Activated CD4-positive, alpha-beta T cell treated with anti-CD3 and anti-CD28 coated beads, Interleukin-2, amount 10 ng/mL, durations not matched to agents 24 days and 14 days (primary cell): ENCODE measurements around the gene URB1. TPM values are rescaled to one million over a fixed set of nuclear protein-coding genes. Genes with fewer than 3 reads are reported as not detected.

Experiments
- DNase-seq: peaks from one replicate; pipeline ENCODE4 v3.0.0; 2022
- H3K27ac Mint-ChIP-seq: one replicate; pipeline ENCODE4 v1.8.0; 2022; ENCODE audit warnings: mild to moderate bottlenecking, mixed read lengths
- H3K27me3 Mint-ChIP-seq: one replicate; pipeline ENCODE4 v1.8.0; 2022; ENCODE audit warnings: mixed read lengths
- H3K36me3 Mint-ChIP-seq: one replicate; pipeline ENCODE4 v1.8.0; 2022; ENCODE audit warnings: low read depth, mild to moderate bottlenecking, mixed read lengths
- H3K4me1 Mint-ChIP-seq: one replicate; pipeline ENCODE4 v1.8.0; 2021; ENCODE audit warnings: mixed read lengths
- H3K4me3 Mint-ChIP-seq: one replicate; pipeline ENCODE4 v1.8.0; 2022; ENCODE audit warnings: mild to moderate bottlenecking, moderate library complexity, mixed read lengths
- H3K9me3 Mint-ChIP-seq: one replicate; pipeline ENCODE4 v1.8.0; 2021; ENCODE audit warnings: mixed read lengths
- intact Hi-C: fragments of 100-400 bp; cut with micrococcal nuclease; formaldehyde crosslinking; loops from one replicate; pipeline ENCODE4 v1.15.1; 2023
- total RNA-seq: library from RNA; stranded (reverse); gene quantifications from 2 replicates; pipeline ENCODE4 v1.2.3, GENCODE V29; 2022

Gene URB1
- total RNA-seq, 1 donor from 2014 or later, result 41.7 TPM

GRCh38 chr21:32352526-32352925 lies 40.3 kb downstream of the URB1 start:
- no peak overlapping the region for H3K4me3 Mint-ChIP-seq
- no peaks in the 10 kb centered on the region for H3K27me3 Mint-ChIP-seq
- H3K36me3 Mint-ChIP-seq, result peaks cover 77% of the 10 kb centered on the region
- intact Hi-C loops, result no loop called here
- no peaks in the 10 kb centered on the region for H3K9me3 Mint-ChIP-seq
- no peak overlapping the region for H3K27ac Mint-ChIP-seq
- no peak for DNase-seq
- no peaks in the 10 kb centered on the region for H3K4me1 Mint-ChIP-seq

GRCh38 chr21:32351428-32351827 lies 41.4 kb downstream of the URB1 start:
- no peaks in the 10 kb centered on the region for H3K4me1 Mint-ChIP-seq
- peaks cover 78% of the 10 kb centered on the region for H3K36me3 Mint-ChIP-seq
- H3K9me3 Mint-ChIP-seq, result no peaks in the 10 kb centered on the region
- H3K27ac Mint-ChIP-seq, result no peak overlapping the region
- intact Hi-C loops, result no loop called here
- H3K4me3 Mint-ChIP-seq, result no peak overlapping the region
- no peak for DNase-seq
- no peaks in the 10 kb centered on the region for H3K27me3 Mint-ChIP-seq

- H3K9me3 Mint-ChIP-seq, result no peaks in the 10 kb centered on the region
- H3K4me3 Mint-ChIP-seq, result no peak overlapping the region
- no peak for DNase-seq
- H3K27me3 Mint-ChIP-seq, result no peaks in the 10 kb centered on the region
- H3K4me1 Mint-ChIP-seq, result no peaks in the 10 kb centered on the region
- H3K36me3 Mint-ChIP-seq, result peaks cover 80% of the 10 kb centered on the region
- intact Hi-C loops, result no loop called here
- no peak overlapping the region for H3K27ac Mint-ChIP-seq
Measured at GRCh38 chr21:32350981-32351380, 41.8 kb downstream of the URB1 start.

- Mint-ChIP-seq H3K36me3 (peaks cover 82% of the 10 kb centered on the region), H3K9me3 (no peaks in the 10 kb centered on the region), H3K27ac (no peak overlapping the region), H3K4me3 (no peak overlapping the region), H3K4me1 (no peaks in the 10 kb centered on the region), H3K27me3 (no peaks in the 10 kb centered on the region)
- no peak for DNase-seq
- intact Hi-C loops, result no loop called here
Measured at GRCh38 chr21:32350211-32350980, 42.4 kb downstream of the URB1 start.

GRCh38 chr21:32349333-32349944 lies 43.4 kb downstream of the URB1 start:
- no peak for DNase-seq
- Mint-ChIP-seq H3K4me1 (no peaks in the 10 kb centered on the region), H3K27me3 (no peaks in the 10 kb centered on the region), H3K4me3 (no peak overlapping the region), H3K9me3 (peaks cover 9% of the 10 kb centered on the region), H3K36me3 (peaks cover 82% of the 10 kb centered on the region), H3K27ac (no peak overlapping the region)
- intact Hi-C loops, result no loop called here

- H3K36me3 Mint-ChIP-seq, result peaks cover 84% of the 10 kb centered on the region
- intact Hi-C loops, result no loop called here
- no peak for DNase-seq
- no peaks in the 10 kb centered on the region for H3K27me3 Mint-ChIP-seq
- H3K4me1 Mint-ChIP-seq, result no peaks in the 10 kb centered on the region
- peaks cover 12% of the 10 kb centered on the region for H3K9me3 Mint-ChIP-seq
- H3K27ac Mint-ChIP-seq, result no peak overlapping the region
- H3K4me3 Mint-ChIP-seq, result no peak overlapping the region
Measured at GRCh38 chr21:32348604-32349332, 44.0 kb downstream of the URB1 start.

- intact Hi-C loops, result no loop called here
- Mint-ChIP-seq H3K27me3 (no peaks in the 10 kb centered on the region), H3K27ac (no peak overlapping the region), H3K9me3 (peaks cover 12% of the 10 kb centered on the region), H3K36me3 (peaks cover 84% of the 10 kb centered on the region), H3K4me1 (no peaks in the 10 kb centered on the region), H3K4me3 (no peak overlapping the region)
- DNase-seq, result no peak
Measured at GRCh38 chr21:32347977-32348376, 44.8 kb downstream of the URB1 start.

GRCh38 chr21:32347351-32347750 lies 45.5 kb downstream of the URB1 start:
- no peak overlapping the region for H3K4me3 Mint-ChIP-seq
- H3K9me3 Mint-ChIP-seq, result peaks cover 12% of the 10 kb centered on the region

GRCh38 chr21:32346951-32347350 lies 45.9 kb downstream of the URB1 start:
- Mint-ChIP-seq H3K9me3 (peaks cover 12% of the 10 kb centered on the region), H3K27me3 (no peaks in the 10 kb centered on the region), H3K36me3 (peaks cover 82% of the 10 kb centered on the region), H3K27ac (no peak overlapping the region), H3K4me1 (no peaks in the 10 kb centered on the region), H3K4me3 (no peak overlapping the region)
- intact Hi-C loops, result no loop called here
- no peak for DNase-seq

More at GRCh38 chr21:32347351-32347750, 45.5 kb downstream of the URB1 start:
- no peaks in the 10 kb centered on the region for H3K27me3 Mint-ChIP-seq
- intact Hi-C loops, result no loop called here
- H3K36me3 Mint-ChIP-seq, result peaks cover 85% of the 10 kb centered on the region
- H3K27ac Mint-ChIP-seq, result no peak overlapping the region
- DNase-seq, result no peak
- no peaks in the 10 kb centered on the region for H3K4me1 Mint-ChIP-seq

GRCh38 chr21:32340863-32341848 lies 51.7 kb downstream of the URB1 start:
- no peak overlapping the region for H3K27ac Mint-ChIP-seq

GRCh38 chr21:32338209-32338921 lies 54.4 kb downstream of the URB1 start:
- no peaks in the 10 kb centered on the region for H3K9me3 Mint-ChIP-seq
- DNase-seq, result no peak
- intact Hi-C loops, result no loop called here
- no peak overlapping the region for H3K4me3 Mint-ChIP-seq
- peaks cover 71% of the 10 kb centered on the region for H3K36me3 Mint-ChIP-seq
- H3K4me1 Mint-ChIP-seq, result no peaks in the 10 kb centered on the region
- no peak overlapping the region for H3K27ac Mint-ChIP-seq
- no peaks in the 10 kb centered on the region for H3K27me3 Mint-ChIP-seq

More at GRCh38 chr21:32340863-32341848, 51.7 kb downstream of the URB1 start:
- no peak overlapping the region for H3K4me3 Mint-ChIP-seq
- no peak for DNase-seq
- H3K27me3 Mint-ChIP-seq, result no peaks in the 10 kb centered on the region
- peaks cover 78% of the 10 kb centered on the region for H3K36me3 Mint-ChIP-seq
- intact Hi-C loops, result no loop called here
- no peaks in the 10 kb centered on the region for H3K4me1 Mint-ChIP-seq
- H3K9me3 Mint-ChIP-seq, result peaks cover 12% of the 10 kb centered on the region

GRCh38 chr21:32337206-32337605 lies 55.6 kb downstream of the URB1 start:
- Mint-ChIP-seq H3K36me3 (peaks cover 75% of the 10 kb centered on the region), H3K27me3 (no peaks in the 10 kb centered on the region), H3K4me3 (no peak overlapping the region), H3K27ac (peak overlapping the region; percentile 45), H3K4me1 (no peaks in the 10 kb centered on the region), H3K9me3 (no peaks in the 10 kb centered on the region)
- DNase-seq, result no peak
- intact Hi-C loops, result no loop called here

GRCh38 chr21:32336711-32337110 lies 56.1 kb downstream of the URB1 start:
- intact Hi-C loops, result no loop called here
- peaks cover 76% of the 10 kb centered on the region for H3K36me3 Mint-ChIP-seq
- DNase-seq, result no peak
- no peaks in the 10 kb centered on the region for H3K4me1 Mint-ChIP-seq
- H3K9me3 Mint-ChIP-seq, result no peaks in the 10 kb centered on the region
- no peak overlapping the region for H3K27ac Mint-ChIP-seq
- no peaks in the 10 kb centered on the region for H3K27me3 Mint-ChIP-seq
- no peak overlapping the region for H3K4me3 Mint-ChIP-seq
